ENCODE data around the gene CLBA1.
A peak's percentile ranks its signal among the peaks of the same experiment; 100 is the strongest.

CLBA1 gene

GRCh38 chr14:104977681-104978653 lies 7.6 kb upstream of the CLBA1 start, which contains the start of gene AHNAK2:
TSS of gene AHNAK2 (minus strand) at chr14:104978374. CDS start at chr14:104978237, 137 bp downstream.
- no peaks in the 10 kb centered on the region for H3K27me3 ChIP-seq (ENCODE audit: control insufficient read depth in 1 of 2, insufficient read depth in 1 of 2, low read length in 2 of 2)
- H3K27ac ChIP-seq (ENCODE audit: low read length, poor library complexity, severe bottlenecking): no peak within 1 kb of the TSS
- H3K79me1 ChIP-seq (replicated peaks; ENCODE audit: low read length, poor library complexity, severe bottlenecking): peaks cover 14% of the 10 kb centered on the region
- H3K36me3 ChIP-seq (ENCODE audit: control insufficient read depth in 1 of 2, insufficient read depth in 2 of 2, low read depth in 1 of 2, low read length in 2 of 2): peaks cover 0 to 5% of the 10 kb centered on the region in 2 experiments
- no peaks in the 10 kb centered on the region for H3K9me3 ChIP-seq (ENCODE audit: control insufficient read depth, low read length)
- peak within 1 kb of the TSS; percentile 68 to 88 for H3K4me3 ChIP-seq (ENCODE audit: insufficient read depth in 1 of 2, low read depth in 1 of 2, low read length in 2 of 2)
- H2BK12ac ChIP-seq (ENCODE audit: low read length in 2 of 2): peak within 1 kb of the TSS in 1 of 2 experiments; percentile 16
- WGBS: 7% methylated on average over 73 of the region's 111 CpGs
- peak within 1 kb of the TSS; percentile 35 to 43 for H3K18ac ChIP-seq (ENCODE audit: low read depth in 1 of 2, low read length in 2 of 2)
- H3K4me2 ChIP-seq (ENCODE audit: low read length, poor library complexity, severe bottlenecking): peak within 1 kb of the TSS; percentile 84
- H3K4me1 ChIP-seq (ENCODE audit: control insufficient read depth, insufficient read depth, low read depth, low read length): peaks cover 88% of the 10 kb centered on the region
- H2AFZ ChIP-seq (ENCODE audit: low read depth, low read length): peak within 1 kb of the TSS; percentile 74
- H2BK5ac ChIP-seq (ENCODE audit: low read depth, low read length, poor library complexity, severe bottlenecking): peak within 1 kb of the TSS; percentile 36
- H3K14ac ChIP-seq (ENCODE audit: low read length in 2 of 2): peak within 1 kb of the TSS in 1 of 2 experiments; percentile 39
- peak within 1 kb of the TSS; percentile 0 for H2BK15ac ChIP-seq (ENCODE audit: low read depth, poor library complexity, severe bottlenecking)
- peak within 1 kb of the TSS; percentile 83 for H3K9ac ChIP-seq (ENCODE audit: low read length)
- no peak within 1 kb of the TSS for H2BK120ac ChIP-seq (ENCODE audit: low read depth, low read length)
- H2AK5ac ChIP-seq (ENCODE audit: low read length, severe bottlenecking): no peak within 1 kb of the TSS
- peak within 1 kb of the TSS; percentile 25 for H4K91ac ChIP-seq (ENCODE audit: low read length)
- peak within 1 kb of the TSS; percentile 1 to 42 for H3K4ac ChIP-seq (ENCODE audit: low read depth in 1 of 2, low read length in 2 of 2)
- peak; percentile 81 for DNase-seq
- H4K8ac ChIP-seq (ENCODE audit: low read length): peak within 1 kb of the TSS; percentile 73
- peak within 1 kb of the TSS in 1 of 2 experiments; percentile 43 for H3K23ac ChIP-seq (ENCODE audit: low read length in 2 of 2)

GRCh38 chr14:104978746-104979691 lies 6.6 kb upstream of the CLBA1 start:
- Histone ChIP-seq H4K91ac (ENCODE audit: low read length) (peak overlapping the region; percentile 25), H2BK120ac (ENCODE audit: low read depth, low read length) (no peak overlapping the region), H4K8ac (ENCODE audit: low read length) (peak overlapping the region; percentile 73), H3K79me1 (replicated peaks; ENCODE audit: low read length, poor library complexity, severe bottlenecking) (peaks cover 14% of the 10 kb centered on the region), H2AK5ac (ENCODE audit: low read length, severe bottlenecking) (no peak overlapping the region), H3K23ac (ENCODE audit: low read length in 2 of 2) (peak overlapping the region in 1 of 2 experiments; percentile 43), H3K4me2 (ENCODE audit: low read length, poor library complexity, severe bottlenecking) (peak overlapping the region; percentile 84), H3K27me3 (ENCODE audit: control insufficient read depth in 1 of 2, insufficient read depth in 1 of 2, low read length in 2 of 2) (no peaks in the 10 kb centered on the region), H2AFZ (ENCODE audit: low read depth, low read length) (peak overlapping the region; percentile 74), H2BK15ac (ENCODE audit: low read depth, poor library complexity, severe bottlenecking) (peak overlapping the region; percentile 0), H3K36me3 (ENCODE audit: control insufficient read depth in 1 of 2, insufficient read depth in 2 of 2, low read depth in 1 of 2, low read length in 2 of 2) (peaks cover 0 to 5% of the 10 kb centered on the region in 2 experiments), H3K9ac (ENCODE audit: low read length) (no peak overlapping the region), H3K14ac (ENCODE audit: low read length in 2 of 2) (no peak overlapping the region), H3K18ac (ENCODE audit: low read depth in 1 of 2, low read length in 2 of 2) (peak overlapping the region in 1 of 2 experiments; percentile 32), H3K4ac (ENCODE audit: low read depth in 1 of 2, low read length in 2 of 2) (peak overlapping the region in 1 of 2 experiments; percentile 42), H2BK12ac (ENCODE audit: low read length in 2 of 2) (peak overlapping the region in 1 of 2 experiments; percentile 7), H3K9me3 (ENCODE audit: control insufficient read depth, low read length) (no peaks in the 10 kb centered on the region), H3K27ac (ENCODE audit: low read length, poor library complexity, severe bottlenecking) (no peak overlapping the region), H2BK5ac (ENCODE audit: low read depth, low read length, poor library complexity, severe bottlenecking) (no peak overlapping the region), H3K4me3 (ENCODE audit: insufficient read depth in 1 of 2, low read depth in 1 of 2, low read length in 2 of 2) (peak overlapping the region; percentile 40 to 63), H3K4me1 (ENCODE audit: control insufficient read depth, insufficient read depth, low read depth, low read length) (peaks cover 78% of the 10 kb centered on the region)
- no peak for DNase-seq
- WGBS: 43% methylated on average over 32 of the region's 32 CpGs

GRCh38 chr14:104979758-104980610 lies 5.6 kb upstream of the CLBA1 start:
- Histone ChIP-seq H3K4me2 (ENCODE audit: low read length, poor library complexity, severe bottlenecking) (no peak overlapping the region), H3K27me3 (ENCODE audit: control insufficient read depth in 1 of 2, insufficient read depth in 1 of 2, low read length in 2 of 2) (no peaks in the 10 kb centered on the region), H3K4me3 (ENCODE audit: insufficient read depth in 1 of 2, low read depth in 1 of 2, low read length in 2 of 2) (no peak overlapping the region), H3K14ac (ENCODE audit: low read length in 2 of 2) (peak overlapping the region in 1 of 2 experiments; percentile 0), H2BK120ac (ENCODE audit: low read depth, low read length) (no peak overlapping the region), H2AK5ac (ENCODE audit: low read length, severe bottlenecking) (peak overlapping the region; percentile 83), H2BK15ac (ENCODE audit: low read depth, poor library complexity, severe bottlenecking) (no peak overlapping the region), H2BK5ac (ENCODE audit: low read depth, low read length, poor library complexity, severe bottlenecking) (no peak overlapping the region), H3K9me3 (ENCODE audit: control insufficient read depth, low read length) (no peaks in the 10 kb centered on the region), H4K8ac (ENCODE audit: low read length) (peak overlapping the region; percentile 13), H3K4ac (ENCODE audit: low read depth in 1 of 2, low read length in 2 of 2) (no peak overlapping the region), H2BK12ac (ENCODE audit: low read length in 2 of 2) (peak overlapping the region in 1 of 2 experiments; percentile 0), H3K23ac (ENCODE audit: low read length in 2 of 2) (no peak overlapping the region), H3K9ac (ENCODE audit: low read length) (no peak overlapping the region), H3K36me3 (ENCODE audit: control insufficient read depth in 1 of 2, insufficient read depth in 2 of 2, low read depth in 1 of 2, low read length in 2 of 2) (peaks cover 0 to 3% of the 10 kb centered on the region in 2 experiments), H4K91ac (ENCODE audit: low read length) (peak overlapping the region; percentile 19), H3K79me1 (replicated peaks; ENCODE audit: low read length, poor library complexity, severe bottlenecking) (peaks cover 12% of the 10 kb centered on the region), H3K27ac (ENCODE audit: low read length, poor library complexity, severe bottlenecking) (no peak overlapping the region), H3K18ac (ENCODE audit: low read depth in 1 of 2, low read length in 2 of 2) (no peak overlapping the region), H2AFZ (ENCODE audit: low read depth, low read length) (no peak overlapping the region), H3K4me1 (ENCODE audit: control insufficient read depth, insufficient read depth, low read depth, low read length) (peaks cover 71% of the 10 kb centered on the region)
- DNase-seq: no peak
- WGBS: 82% methylated on average over 19 of the region's 19 CpGs
